HG03066 (cell line): ENCODE results near the gene TBX4.
"Not testable (repeated sequence)": the region's sequence is repeated elsewhere in the genome, so short reads cannot be mapped to it uniquely, and the experiment has no call there.

ENCODE experiments used
- ATAC-seq: cut with Tn5 transposase; IDR thresholded peaks from one replicate; pipeline ENCODE4 v1.9.1; 2021; ENCODE audit warnings: low read depth; ENCODE audit not compliant: unreplicated experiment

Gene TBX4

GRCh38 chr17:61480414-61480807, 28.2 kb downstream of the TBX4 start:
- ATAC-seq: no peak

- no peak for ATAC-seq
These were observed 29.2 kb downstream of the TBX4 start for GRCh38 chr17:61481421-61481820.

GRCh38 chr17:61482467-61482866, 30.2 kb downstream of the TBX4 start:
- ATAC-seq: no peak

GRCh38 chr17:61483778-61484116, 31.5 kb downstream of the TBX4 start:
- ATAC-seq: no peak

DNA sequence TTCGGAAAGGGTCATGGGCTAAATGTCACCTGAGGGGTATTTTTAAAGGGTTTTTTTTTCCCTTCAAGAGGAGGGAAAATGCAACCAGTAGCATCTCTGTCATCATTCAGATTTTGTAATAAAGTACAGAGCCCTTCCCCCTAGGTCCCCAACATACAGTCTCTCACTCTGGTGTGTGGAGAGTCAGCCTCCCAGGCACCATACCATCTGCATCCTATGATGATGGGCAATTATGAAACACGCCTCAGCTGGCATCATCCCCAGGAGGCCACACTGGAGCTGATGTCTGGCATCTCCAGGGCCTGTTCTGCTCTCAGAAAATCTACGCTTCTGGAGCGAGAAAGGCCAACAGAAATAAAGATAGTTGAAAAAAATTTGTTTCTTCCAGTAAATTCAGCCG, 32.0 kb downstream of the TBX4 start:
- ATAC-seq: no peak

GRCh38 chr17:61485067-61485775, 33.0 kb downstream of the TBX4 start:
- ATAC-seq: no peak

- no peak for ATAC-seq
These were observed 34.2 kb downstream of the TBX4 start for GRCh38 chr17:61486135-61487120.

DNA sequence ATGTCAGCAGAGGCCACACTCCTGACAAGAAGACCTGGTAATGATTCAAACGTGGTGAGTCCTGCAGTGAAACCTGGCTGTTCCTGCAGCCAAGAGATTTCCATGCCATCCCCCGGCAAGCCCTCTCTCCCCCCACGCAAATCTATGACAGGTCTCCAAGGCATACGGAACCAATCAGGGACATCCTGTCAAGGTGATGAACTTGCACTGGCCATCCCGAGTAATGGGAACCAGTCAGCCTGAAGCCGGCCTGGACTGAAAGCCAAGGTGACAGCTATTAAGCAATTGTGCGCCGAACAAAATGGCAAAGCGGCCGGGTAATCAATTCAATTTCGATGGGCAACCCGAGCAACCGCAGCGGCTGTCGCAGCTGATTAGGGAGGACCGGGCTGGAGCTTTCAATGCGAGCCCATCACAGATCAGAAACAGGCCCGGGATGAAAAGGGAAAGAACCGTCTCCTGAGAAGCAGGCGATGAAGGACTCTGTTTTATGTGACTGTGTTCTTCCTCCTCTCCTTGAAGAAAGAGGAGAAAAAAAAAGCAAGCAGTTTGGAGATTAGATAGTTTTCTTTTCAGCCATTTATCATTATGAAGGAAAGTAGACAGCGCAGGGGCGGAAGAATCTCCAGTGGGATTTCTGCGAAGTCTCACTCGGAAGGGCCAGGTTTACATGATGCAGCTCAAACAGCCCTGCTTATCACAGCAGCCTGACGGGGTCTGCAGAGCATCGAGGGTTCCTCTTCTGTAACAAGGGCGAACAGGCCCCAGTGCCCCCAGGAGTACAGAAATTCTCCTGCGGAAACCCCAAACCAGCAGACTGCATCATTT, 35.2 kb downstream of the TBX4 start:
- ATAC-seq: no peak

GRCh38 chr17:61487989-61488595, 35.9 kb downstream of the TBX4 start:
- ATAC-seq: no peak

DNA sequence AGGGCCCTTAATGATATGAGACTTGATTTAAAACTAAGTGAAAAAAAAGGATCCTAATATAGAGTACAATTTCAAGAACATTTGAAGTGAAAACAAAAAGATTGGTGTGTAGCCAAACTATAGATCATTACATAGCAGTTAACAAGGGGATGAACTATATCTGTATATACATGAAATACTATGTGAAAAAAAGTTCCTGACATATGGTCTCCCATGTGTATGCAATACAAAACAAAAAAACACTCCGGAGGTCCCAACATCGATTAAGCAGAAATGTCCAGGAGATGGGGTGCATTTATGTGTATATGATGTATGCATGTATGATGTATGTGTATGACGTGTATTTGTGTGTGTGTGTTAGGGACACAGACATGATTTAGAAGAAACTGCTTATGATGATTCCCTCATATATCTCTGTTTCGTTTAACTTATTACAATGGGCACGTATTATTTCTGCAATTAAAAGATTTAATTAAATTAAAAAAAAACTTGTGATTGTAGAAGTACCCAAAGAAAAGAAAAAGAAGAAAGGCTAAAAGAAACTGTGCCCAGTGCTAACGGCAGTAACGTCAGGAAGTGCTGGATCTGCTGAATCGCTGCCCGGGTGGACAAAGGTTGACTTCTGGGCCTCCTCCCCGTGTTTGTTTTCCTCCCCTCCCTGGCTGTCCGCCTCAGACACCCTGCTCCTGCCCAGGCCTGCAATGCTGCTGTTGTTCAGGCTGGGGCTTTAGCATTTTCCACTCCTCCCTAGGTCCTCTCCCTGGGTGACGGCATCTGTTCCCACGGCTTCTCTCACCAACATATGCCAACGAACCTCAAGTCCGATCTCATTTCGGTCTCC, 36.9 kb downstream of the TBX4 start:
- no peak for ATAC-seq

GRCh38 chr17:61489719-61490490, 37.7 kb downstream of the TBX4 start:
- ATAC-seq: no peak

DNA sequence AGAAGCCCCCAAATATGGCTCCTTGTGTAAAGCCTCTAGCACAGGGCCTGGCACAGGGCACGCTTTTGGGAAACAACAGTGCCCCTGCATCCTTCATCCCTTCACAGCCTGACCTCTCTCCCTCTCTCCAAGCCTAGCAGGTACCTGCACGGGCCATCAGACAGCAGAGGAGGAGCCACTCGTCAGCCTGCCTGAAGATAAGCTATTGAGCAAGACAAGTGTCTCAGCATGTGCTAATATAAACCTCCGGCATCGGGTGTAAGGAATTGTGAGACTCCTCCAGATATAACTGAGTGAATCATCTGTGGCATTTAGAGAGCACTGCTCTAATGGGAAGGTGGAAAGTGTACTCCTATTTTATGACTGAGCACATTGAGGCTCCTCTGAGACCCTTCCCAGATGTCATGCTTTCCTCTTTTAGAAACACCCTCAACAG, 38.3 kb downstream of the TBX4 start:
- no peak for ATAC-seq

DNA sequence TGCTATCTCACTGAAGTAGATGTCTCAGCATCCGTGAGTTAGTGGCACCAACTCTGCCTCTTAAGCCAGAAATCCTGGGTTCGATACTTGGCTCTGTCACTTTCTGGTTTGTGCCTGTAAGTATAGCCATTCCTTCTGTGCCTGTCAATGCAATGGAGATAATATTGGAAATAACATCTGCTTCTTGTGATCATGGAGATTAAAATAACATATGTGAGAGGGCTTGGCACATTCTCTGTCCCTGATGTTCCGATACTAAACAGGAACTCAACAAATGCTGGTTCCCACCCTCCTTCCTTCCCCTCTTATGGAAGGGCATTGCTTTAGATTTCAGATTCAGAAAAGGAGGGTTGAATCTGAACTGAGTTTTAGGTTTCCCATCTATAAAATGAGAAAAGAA, 39.8 kb downstream of the TBX4 start:
- ATAC-seq: no peak

DNA sequence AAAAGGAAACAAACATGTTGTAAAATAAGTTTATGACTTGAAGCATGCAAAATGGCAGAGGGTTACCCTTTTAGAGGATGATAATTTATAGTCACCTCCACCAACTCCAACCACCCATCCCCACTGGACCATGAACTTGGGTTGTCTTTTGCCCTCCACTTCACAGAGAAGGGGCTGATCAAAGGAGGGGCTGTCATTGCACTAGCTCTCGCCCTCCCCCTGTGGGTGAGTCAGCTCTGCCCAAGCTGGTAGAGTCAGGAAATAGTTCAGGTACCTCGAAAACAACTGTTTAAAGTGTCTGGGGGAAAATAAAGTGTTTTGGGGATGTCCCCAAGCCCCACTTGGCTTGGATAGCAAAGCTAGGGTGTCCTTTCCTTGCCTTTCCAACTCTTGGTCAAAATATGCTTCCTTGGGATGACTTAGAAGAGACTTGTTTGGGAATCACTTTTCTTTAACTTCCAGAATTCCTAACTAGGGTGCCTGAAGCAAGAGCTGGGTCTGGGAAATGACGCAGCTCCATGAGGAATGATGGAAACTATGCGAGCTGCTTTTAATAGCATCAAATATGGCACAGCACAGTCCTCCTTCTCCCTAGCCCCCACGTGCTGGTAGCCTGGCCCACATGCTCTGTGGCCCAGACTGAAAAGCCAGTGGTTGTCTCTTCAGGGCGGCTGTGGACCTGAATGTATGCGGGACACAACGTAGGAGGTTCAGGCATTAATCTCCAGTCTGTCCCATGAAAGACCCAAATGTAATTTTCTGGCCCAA, 40.7 kb downstream of the TBX4 start:
- ATAC-seq: no peak

- ATAC-seq: not testable (repeated sequence)
These were observed 41.7 kb downstream of the TBX4 start for GRCh38 chr17:61493830-61494324.

DNA sequence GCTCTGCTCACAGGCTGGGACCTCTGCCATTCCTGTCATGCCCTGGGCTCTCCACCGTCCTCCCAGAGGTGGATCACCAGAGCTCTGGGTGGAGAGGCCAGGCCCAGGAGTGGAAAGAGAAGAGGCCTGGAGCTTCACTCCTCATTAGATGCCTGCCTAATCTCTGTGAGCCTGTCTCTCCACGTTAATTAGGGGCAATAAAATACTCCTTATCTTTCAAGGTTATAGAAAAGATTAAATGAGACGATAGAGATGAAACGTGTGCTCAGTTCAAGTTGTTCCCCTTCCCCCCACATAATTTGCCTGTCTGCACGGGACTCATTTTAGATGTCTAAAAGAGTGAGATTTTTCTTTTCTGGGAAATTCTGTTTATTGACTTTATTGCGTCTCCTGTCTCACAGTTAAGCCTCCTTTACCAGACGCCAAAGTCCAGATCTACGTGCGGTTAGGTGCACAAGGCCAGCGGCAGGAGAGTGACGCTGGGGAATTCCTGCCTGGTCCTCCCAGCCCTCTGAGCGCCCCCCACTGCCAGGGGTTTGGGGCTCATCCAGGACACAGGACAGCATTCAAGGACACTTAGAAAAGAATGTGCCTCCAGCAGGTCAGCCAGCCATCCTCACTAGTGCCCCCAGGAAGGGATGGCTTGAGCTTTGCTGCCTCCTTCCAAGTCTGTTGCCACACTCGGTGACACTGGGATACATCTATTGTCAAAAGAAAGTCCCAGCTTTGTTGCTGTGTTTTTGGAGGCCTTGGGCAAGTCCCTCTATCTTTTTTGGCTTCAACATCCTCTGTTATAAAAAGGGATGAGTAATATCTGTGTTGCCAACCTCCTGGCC, 42.3 kb downstream of the TBX4 start:
- no peak for ATAC-seq
